HepG2 (cell line): ENCODE measurements around the gene WBP1. TPM values are rescaled to one million over a fixed set of nuclear protein-coding genes. Genes with fewer than 3 reads are reported as not detected.

Experiments used
- ARID5B ChIP-seq: IDR thresholded peaks from 2 replicates; pipeline ENCODE4 v1.4.0; 2020; ENCODE audit warnings: mild to moderate bottlenecking, missing genetic modification reagents
- CCDC6 ChIP-seq: sonication (generic); formaldehyde crosslinking; IDR thresholded peaks from 2 replicates; pipeline ENCODE4 v1.8.1; 2022; ENCODE audit warnings: mild to moderate bottlenecking, missing genetic modification reagents, moderate library complexity
- KMT2A ChIP-seq: sonication (generic); formaldehyde crosslinking; IDR thresholded peaks from 2 replicates; pipeline ENCODE4 v1.4.0; 2020; ENCODE audit warnings: missing genetic modification reagents
- MTF2 ChIP-seq: sonication (generic); formaldehyde crosslinking; IDR thresholded peaks from 2 replicates; pipeline ENCODE4 v1.5.0; 2020; ENCODE audit warnings: missing genetic modification reagents, borderline replicate concordance
- MXD3 ChIP-seq: IDR thresholded peaks from 2 replicates; pipeline ENCODE4 v1.6.1; 2016; ENCODE audit warnings: mild to moderate bottlenecking, missing biosample characterization, missing genetic modification reagents
- NFKBIZ ChIP-seq: IDR thresholded peaks from 2 replicates; pipeline ENCODE4 v1.6.1; 2018; ENCODE audit warnings: missing genetic modification reagents, missing compliant biosample characterization
- NKX3-1 ChIP-seq: sonication (generic); formaldehyde crosslinking; IDR thresholded peaks from 2 replicates; pipeline ENCODE4 v1.5.0; 2020; ENCODE audit warnings: missing genetic modification reagents
- NONO ChIP-seq, 2 experiments: fragments of 450-650 bp in 1 of 2; sonication (generic) in 1 of 2; formaldehyde crosslinking in 1 of 2; IDR thresholded peaks in 1 of 2; conservative IDR thresholded peaks in 1 of 2; 2 replicates each; pipeline versions ENCODE4 v1.6.1 to v1.8.0; 2017 to 2022; ENCODE audit warnings: mild to moderate bottlenecking in 1 of 2, missing genetic modification reagents in 1 of 2, moderate library complexity in 1 of 2
- NR2F1 ChIP-seq, 2 experiments: fragments of 450-650 bp in 1 of 2; formaldehyde crosslinking in 1 of 2; IDR thresholded peaks; 2 replicates each; pipeline versions ENCODE4 v1.5.0 to v1.6.1; 2016 to 2020; ENCODE audit warnings: mild to moderate bottlenecking in 1 of 2, missing compliant biosample characterization in 1 of 2, missing genetic modification reagents in 1 of 2, moderate library complexity in 1 of 2
- PHF8 ChIP-seq: sonication (generic); formaldehyde crosslinking; IDR thresholded peaks from 2 replicates; pipeline ENCODE4 v1.5.0; 2020; ENCODE audit warnings: missing genetic modification reagents
- TBP ChIP-seq: sonication (generic); formaldehyde crosslinking; IDR thresholded peaks from 2 replicates; pipeline ENCODE4 v1.5.0; 2020; ENCODE audit warnings: missing genetic modification reagents
- ZNF18 ChIP-seq: sonication (generic); formaldehyde crosslinking; IDR thresholded peaks from 2 replicates; pipeline ENCODE4 v1.8.0; 2022; ENCODE audit warnings: mild to moderate bottlenecking, missing genetic modification reagents; ENCODE audit not compliant: insufficient replicate concordance
- ZNF335 ChIP-seq: sonication (generic); formaldehyde crosslinking; IDR thresholded peaks from 2 replicates; pipeline ENCODE4 v1.4.0; 2020; ENCODE audit warnings: missing genetic modification reagents
- ZNF34 ChIP-seq: sonication (generic); formaldehyde crosslinking; IDR thresholded peaks from 2 replicates; pipeline ENCODE4 v1.4.0; 2020; ENCODE audit warnings: mild to moderate bottlenecking, missing genetic modification reagents, borderline replicate concordance
- ZNF350 ChIP-seq: sonication (generic); formaldehyde crosslinking; IDR thresholded peaks from 2 replicates; pipeline ENCODE4 v1.4.0; 2020; ENCODE audit warnings: mild to moderate bottlenecking, low read depth, missing genetic modification reagents, borderline replicate concordance
- ZNF543 ChIP-seq: sonication (generic); formaldehyde crosslinking; IDR thresholded peaks from 2 replicates; pipeline ENCODE4 v1.4.0; 2020; ENCODE audit warnings: mild to moderate bottlenecking, missing genetic modification reagents
- ZNF704 ChIP-seq: sonication (generic); formaldehyde crosslinking; IDR thresholded peaks from 2 replicates; pipeline ENCODE4 v1.8.1; 2023; ENCODE audit warnings: mild to moderate bottlenecking, inconsistent platforms, moderate library complexity, missing genetic modification reagents, borderline replicate concordance
- ZNF724P ChIP-seq: sonication (generic); formaldehyde crosslinking; IDR thresholded peaks from 2 replicates; pipeline ENCODE4 v1.8.0; 2022; ENCODE audit warnings: missing genetic modification reagents, borderline replicate concordance
- ZNF772 ChIP-seq: sonication (generic); formaldehyde crosslinking; IDR thresholded peaks from 2 replicates; pipeline ENCODE4 v1.5.0; 2020; ENCODE audit warnings: mild to moderate bottlenecking, missing genetic modification reagents
- polyA plus RNA-seq, 8 experiments: library from polyadenylated mRNA; depleted of rRNA in 3 of 8; stranded (reverse) in 7 of 8; unstranded in 1 of 8; fragments of >200 nt; fragmentation: Illumina TruSeq in 4 of 8; extraction: Trizol in 4 of 8; gene quantifications; 2 replicates each; pipeline versions ENCODE4 v1.2.1 to v1.2.3, GENCODE V29; 2011 to 2016; ENCODE audit warnings: low read depth in 4 of 8, missing spikeins in 1 of 8, mixed read lengths in 1 of 8; ENCODE audit not compliant: insufficient read depth in 1 of 8
- total RNA-seq, 5 experiments: library from RNA; depleted of rRNA; stranded (reverse); fragments of >200 nt; fragmentation: Illumina TruSeq; extraction: Trizol; gene quantifications; 2 replicates each; pipeline ENCODE4 v1.2.3, GENCODE V29; 2016; ENCODE audit warnings: low read depth in 1 of 5
- TF ChIP-seq, protein P1 (sequence below): sonication (generic); formaldehyde crosslinking; IDR thresholded peaks from 2 replicates; pipeline ENCODE4 v1.4.0; 2020; ENCODE audit warnings: missing genetic modification reagents, mild to moderate bottlenecking, borderline replicate concordance

Gene WBP1
- total and polyA plus RNA-seq, 2 of the 13 experiments (the other 11 are each of a cell fraction or from before 2014, with no cell fraction given): 38.8 to 85.7 TPM

- TF ChIP-seq MTF2 (CRISPR knock-in tag) (0 out of 2 replicates have a peak, but pooled peaks have one; percentile 45), ZNF704 (CRISPR knock-in tag) (0 out of 2 replicates have a peak, but pooled peaks have one; percentile 58), NONO (IDR thresholded peaks at IDR 0.05) (no peak), NONO (CRISPR knock-in tag; conservative IDR thresholded peaks at IDR 0.05) (0 out of 2 replicates have a peak, but pooled peaks have one; percentile 12), PHF8 (CRISPR knock-in tag) (peak; percentile 19), ZNF350 (CRISPR knock-in tag) (no peak), ZNF34 (CRISPR knock-in tag) (0 out of 2 replicates have a peak, but pooled peaks have one; percentile 66), ZNF18 (CRISPR knock-in tag) (peak; percentile 45), ZNF335 (CRISPR knock-in tag) (0 out of 2 replicates have a peak, but pooled peaks have one; percentile 28), NFKBIZ (CRISPR knock-in tag) (no peak), KMT2A (CRISPR knock-in tag) (peak; percentile 10; the same call in 1 of the 2 replicates), NKX3-1 (CRISPR knock-in tag) (peak; percentile 64; the same call in 1 of the 2 replicates), ARID5B (no peak; the same call in 1 of the 2 replicates), ZNF772 (CRISPR knock-in tag) (peak; percentile 57), NR2F1 (CRISPR knock-in tag; IDR thresholded peaks at IDR 0.05) (no peak), CCDC6 (CRISPR knock-in tag) (no peak), ZNF724P (CRISPR knock-in tag) (peak; percentile 83; the same call in 1 of the 2 replicates), ZNF543 (0 out of 2 replicates have a peak, but pooled peaks have one; percentile 17), MXD3 (CRISPR knock-in tag) (no peak; the same call in 1 of the 2 replicates), TBP (CRISPR knock-in tag) (no peak)
- TF ChIP-seq, protein P1, sequence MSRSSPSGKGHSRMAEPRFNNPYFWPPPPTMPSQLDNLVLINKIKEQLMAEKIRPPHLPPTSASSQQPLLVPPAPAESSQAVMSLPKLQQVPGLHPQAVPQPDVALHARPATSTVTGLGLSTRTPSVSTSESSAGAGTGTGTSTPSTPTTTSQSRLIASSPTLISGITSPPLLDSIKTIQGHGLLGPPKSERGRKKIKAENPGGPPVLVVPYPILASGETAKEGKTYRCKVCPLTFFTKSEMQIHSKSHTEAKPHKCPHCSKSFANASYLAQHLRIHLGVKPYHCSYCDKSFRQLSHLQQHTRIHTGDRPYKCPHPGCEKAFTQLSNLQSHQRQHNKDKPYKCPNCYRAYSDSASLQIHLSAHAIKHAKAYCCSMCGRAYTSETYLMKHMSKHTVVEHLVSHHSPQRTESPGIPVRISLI (CRISPR knock-in tag): peak; percentile 54; the same call in 1 of the 2 replicates
Measured at GRCh38 chr2:74497777-74498499, 39.7 kb downstream of the WBP1 start (continued).
